Measurements from ENCODE around the gene TMEM209.
A peak's percentile ranks its signal among the peaks of the same experiment; 100 is the strongest.
"Not testable (repeated sequence)": the region's sequence is repeated elsewhere in the genome, so short reads cannot be mapped to it uniquely, and the experiment has no call there.

Gene TMEM209

GRCh38 chr7:130146142-130146541 is 59.1 kb downstream of the TMEM209 start:
- not testable (repeated sequence) for H3K9me3 ChIP-seq (ENCODE audit: control insufficient read depth, low read length); H3K4me3 ChIP-seq (ENCODE audit: low read length); H3K27me3 ChIP-seq (ENCODE audit: control insufficient read depth, insufficient read depth, low read length); H3K36me3 ChIP-seq (ENCODE audit: control insufficient read depth, insufficient read depth, low read length); H3K9ac ChIP-seq (ENCODE audit: low read length)
- H3K4me1 ChIP-seq (ENCODE audit: control insufficient read depth, insufficient read depth, low read length) = peaks cover 12% of the 10 kb centered on the region

- no peak overlapping the region for H3K9ac ChIP-seq (ENCODE audit: low read length)
- H3K36me3 ChIP-seq (ENCODE audit: control insufficient read depth, insufficient read depth, low read length) = no peaks in the 10 kb centered on the region
- no peaks in the 10 kb centered on the region for H3K27me3 ChIP-seq (ENCODE audit: control insufficient read depth, insufficient read depth, low read length)
- no peak overlapping the region for H3K4me3 ChIP-seq (ENCODE audit: low read length)
- H3K4me1 ChIP-seq (ENCODE audit: control insufficient read depth, insufficient read depth, low read length) = peaks cover 17% of the 10 kb centered on the region
- H3K9me3 ChIP-seq (ENCODE audit: control insufficient read depth, low read length) = no peaks in the 10 kb centered on the region
Measured at GRCh38 chr7:130145424-130146100, 59.6 kb downstream of the TMEM209 start.

GRCh38 chr7:130144312-130145171 is 60.7 kb downstream of the TMEM209 start:
- Histone ChIP-seq H3K36me3 (ENCODE audit: control insufficient read depth, insufficient read depth, low read length) (no peaks in the 10 kb centered on the region), H3K27me3 (ENCODE audit: control insufficient read depth, insufficient read depth, low read length) (no peaks in the 10 kb centered on the region), H3K9ac (ENCODE audit: low read length) (no peak overlapping the region), H3K4me3 (ENCODE audit: low read length) (no peak overlapping the region), H3K9me3 (ENCODE audit: control insufficient read depth, low read length) (no peaks in the 10 kb centered on the region), H3K4me1 (ENCODE audit: control insufficient read depth, insufficient read depth, low read length) (peaks cover 17% of the 10 kb centered on the region)

GRCh38 chr7:130143986-130144311 is 61.3 kb downstream of the TMEM209 start:
- no peak overlapping the region for H3K9ac ChIP-seq (ENCODE audit: low read length)
- H3K36me3 ChIP-seq (ENCODE audit: control insufficient read depth, insufficient read depth, low read length) = no peaks in the 10 kb centered on the region
- peaks cover 17% of the 10 kb centered on the region for H3K4me1 ChIP-seq (ENCODE audit: control insufficient read depth, insufficient read depth, low read length)
- no peak overlapping the region for H3K4me3 ChIP-seq (ENCODE audit: low read length)
- no peaks in the 10 kb centered on the region for H3K9me3 ChIP-seq (ENCODE audit: control insufficient read depth, low read length)
- H3K27me3 ChIP-seq (ENCODE audit: control insufficient read depth, insufficient read depth, low read length) = no peaks in the 10 kb centered on the region

GRCh38 chr7:130143334-130143732 is 61.9 kb downstream of the TMEM209 start:
- no peak overlapping the region for H3K4me3 ChIP-seq (ENCODE audit: low read length)
- no peak overlapping the region for H3K9ac ChIP-seq (ENCODE audit: low read length)
- H3K27me3 ChIP-seq (ENCODE audit: control insufficient read depth, insufficient read depth, low read length) = no peaks in the 10 kb centered on the region
- H3K9me3 ChIP-seq (ENCODE audit: control insufficient read depth, low read length) = no peaks in the 10 kb centered on the region
- no peaks in the 10 kb centered on the region for H3K36me3 ChIP-seq (ENCODE audit: control insufficient read depth, insufficient read depth, low read length)
- peaks cover 17% of the 10 kb centered on the region for H3K4me1 ChIP-seq (ENCODE audit: control insufficient read depth, insufficient read depth, low read length)

GRCh38 chr7:130142654-130143333 is 62.4 kb downstream of the TMEM209 start:
- H3K27me3 ChIP-seq (ENCODE audit: control insufficient read depth, insufficient read depth, low read length) = no peaks in the 10 kb centered on the region
- no peaks in the 10 kb centered on the region for H3K9me3 ChIP-seq (ENCODE audit: control insufficient read depth, low read length)
- H3K4me3 ChIP-seq (ENCODE audit: low read length) = no peak overlapping the region
- H3K4me1 ChIP-seq (ENCODE audit: control insufficient read depth, insufficient read depth, low read length) = peaks cover 17% of the 10 kb centered on the region
- H3K9ac ChIP-seq (ENCODE audit: low read length) = peak overlapping the region; percentile 31
- H3K36me3 ChIP-seq (ENCODE audit: control insufficient read depth, insufficient read depth, low read length) = no peaks in the 10 kb centered on the region

- Histone ChIP-seq H3K36me3 (ENCODE audit: control insufficient read depth, insufficient read depth, low read length) (no peaks in the 10 kb centered on the region), H3K9me3 (ENCODE audit: control insufficient read depth, low read length) (no peaks in the 10 kb centered on the region), H3K4me3 (ENCODE audit: low read length) (peak overlapping the region; percentile 61), H3K9ac (ENCODE audit: low read length) (peak overlapping the region; percentile 96), H3K27me3 (ENCODE audit: control insufficient read depth, insufficient read depth, low read length) (no peaks in the 10 kb centered on the region), H3K4me1 (ENCODE audit: control insufficient read depth, insufficient read depth, low read length) (peaks cover 17% of the 10 kb centered on the region)
Measured at GRCh38 chr7:130141884-130142653, 63.1 kb downstream of the TMEM209 start.

GRCh38 chr7:130141161-130141883 is 63.9 kb downstream of the TMEM209 start:
- Histone ChIP-seq H3K36me3 (ENCODE audit: control insufficient read depth, insufficient read depth, low read length) (no peaks in the 10 kb centered on the region), H3K27me3 (ENCODE audit: control insufficient read depth, insufficient read depth, low read length) (no peaks in the 10 kb centered on the region), H3K9ac (ENCODE audit: low read length) (peak overlapping the region; percentile 96), H3K9me3 (ENCODE audit: control insufficient read depth, low read length) (no peaks in the 10 kb centered on the region), H3K4me1 (ENCODE audit: control insufficient read depth, insufficient read depth, low read length) (peaks cover 17% of the 10 kb centered on the region), H3K4me3 (ENCODE audit: low read length) (peak overlapping the region; percentile 61)

- Histone ChIP-seq H3K4me3 (ENCODE audit: low read length) (peak overlapping the region; percentile 61), H3K36me3 (ENCODE audit: control insufficient read depth, insufficient read depth, low read length) (no peaks in the 10 kb centered on the region), H3K4me1 (ENCODE audit: control insufficient read depth, insufficient read depth, low read length) (peaks cover 17% of the 10 kb centered on the region), H3K9me3 (ENCODE audit: control insufficient read depth, low read length) (no peaks in the 10 kb centered on the region), H3K9ac (ENCODE audit: low read length) (peak overlapping the region; percentile 96), H3K27me3 (ENCODE audit: control insufficient read depth, insufficient read depth, low read length) (no peaks in the 10 kb centered on the region)
Measured at GRCh38 chr7:130140551-130141160, 64.5 kb downstream of the TMEM209 start.

- Histone ChIP-seq H3K27me3 (ENCODE audit: control insufficient read depth, insufficient read depth, low read length) (no peaks in the 10 kb centered on the region), H3K9ac (ENCODE audit: low read length) (no peak overlapping the region), H3K36me3 (ENCODE audit: control insufficient read depth, insufficient read depth, low read length) (no peaks in the 10 kb centered on the region), H3K4me3 (ENCODE audit: low read length) (no peak overlapping the region), H3K4me1 (ENCODE audit: control insufficient read depth, insufficient read depth, low read length) (peaks cover 17% of the 10 kb centered on the region), H3K9me3 (ENCODE audit: control insufficient read depth, low read length) (no peaks in the 10 kb centered on the region)
Measured at GRCh38 chr7:130139193-130139960, 65.8 kb downstream of the TMEM209 start.
